Common myeloid progenitor, CD34-positive (primary cell): ENCODE data around the gene THG1L.

Source experiments
- CTCF ChIA-PET: fragments of 350-600 bp; sonication (Branson Sonifier 250); formaldehyde crosslinking; loops from one replicate; lab custom pipeline; 2021; ENCODE audit warnings: antibody characterized with exemption; lab: Charles Lee
- POLR2A ChIA-PET: fragments of 350-600 bp; sonication (Branson Sonifier 250); formaldehyde crosslinking; loops from one replicate; lab custom pipeline; 2021; ENCODE audit warnings: antibody characterized with exemption; lab: Charles Lee
- DNase-seq, 3 donors: peaks; one replicate each; pipeline versions ENCODE4 v3.0.0 to v3.0.0-alpha.2; 2013
- H3K27ac ChIP-seq, 2 experiments: 1 replicate in 1 of 2; 2 replicates in 1 of 2; pipeline ENCODE4 v1.7.0; 2013; ENCODE audit warnings: inconsistent platforms in 2 of 2, low read length in 2 of 2, mild to moderate bottlenecking in 2 of 2, low read depth in 1 of 2, moderate library complexity in 1 of 2; ENCODE audit not compliant: severe bottlenecking in 2 of 2, insufficient read depth in 1 of 2, poor library complexity in 1 of 2
- H3K27me3 ChIP-seq, 5 experiments: replicated peaks in 2 of 5; 1 replicate in 3 of 5; 2 replicates in 2 of 5; pipeline versions ENCODE4 v1.6.1 to v1.7.0; 2013; ENCODE audit warnings: low read length in 4 of 5, mild to moderate bottlenecking in 2 of 5, moderate library complexity in 2 of 5, inconsistent platforms in 1 of 5; ENCODE audit not compliant: insufficient read depth in 5 of 5, control insufficient read depth in 4 of 5
- H3K36me3 ChIP-seq, 4 experiments: 1 replicate in 2 of 4; 2 replicates in 2 of 4; pipeline versions ENCODE4 v1.6.1 to v1.7.0; 2013; ENCODE audit warnings: low read length in 3 of 4, control low read depth in 1 of 4, mild to moderate bottlenecking in 1 of 4; ENCODE audit not compliant: control insufficient read depth in 4 of 4, insufficient read depth in 4 of 4
- H3K4me1 ChIP-seq, 4 experiments: 1 replicate in 3 of 4; 2 replicates in 1 of 4; pipeline versions ENCODE4 v1.6.1 to v1.7.1; 2013; ENCODE audit warnings: low read length in 3 of 4, mild to moderate bottlenecking in 3 of 4, control low read depth in 1 of 4, inconsistent platforms in 1 of 4, moderate library complexity in 1 of 4; ENCODE audit not compliant: control insufficient read depth in 4 of 4, insufficient read depth in 4 of 4; ENCODE audit errors: control extremely low read depth in 1 of 4
- H3K4me3 ChIP-seq, 7 experiments: 1 replicate in 4 of 7; 2 replicates in 3 of 7; pipeline versions ENCODE4 v1.5.1 to v1.7.0; 2013; ENCODE audit warnings: mild to moderate bottlenecking in 7 of 7, low read length in 6 of 7, moderate library complexity in 6 of 7, inconsistent platforms in 2 of 7, low read depth in 2 of 7, control low read depth in 1 of 7; ENCODE audit not compliant: insufficient read depth in 4 of 7, control insufficient read depth in 1 of 7; ENCODE audit errors: extremely low read depth in 1 of 7
- H3K9me3 ChIP-seq, 5 experiments: 1 replicate in 4 of 5; 2 replicates in 1 of 5; pipeline versions ENCODE4 v1.6.1 to v1.7.1; 2013; ENCODE audit warnings: low read length in 4 of 5, mild to moderate bottlenecking in 2 of 5, inconsistent platforms in 1 of 5, low read depth in 1 of 5, moderate library complexity in 1 of 5; ENCODE audit not compliant: control insufficient read depth in 4 of 5, insufficient read depth in 2 of 5; ENCODE audit errors: control extremely low read depth in 1 of 5
- WGBS: methylation state at CpG from one replicate; pipeline ENCODE4 v1.1.5; 2013; ENCODE audit not compliant: insufficient coverage; 5-methylcytosine and 5-hydroxymethylcytosine counted together

The THG1L gene

DNA sequence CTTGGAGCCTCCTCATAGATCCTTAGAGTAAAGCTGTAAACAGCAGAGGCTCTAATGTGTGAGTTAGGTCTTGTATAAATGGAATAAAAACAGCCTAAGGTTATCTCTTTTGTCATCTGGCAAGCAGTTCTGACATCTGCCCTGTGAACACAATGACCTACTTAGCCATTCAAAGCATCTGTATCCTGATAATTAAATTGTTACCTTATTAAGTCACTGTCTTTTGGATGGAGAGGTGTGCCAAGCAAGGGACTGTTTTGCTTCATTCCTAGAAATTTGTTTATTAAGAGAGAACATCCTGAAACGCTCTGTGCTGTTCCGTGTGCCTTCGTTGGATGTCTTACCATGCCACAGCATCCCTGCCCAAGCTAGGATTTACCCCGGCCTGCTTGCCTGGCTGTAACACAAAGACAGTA, 13.8 kb downstream of the THG1L start:
- no peak for DNase-seq
- ChIA-PET CTCF (interaction anchor here (3.0 to 5.7 kb wide), 4 partner anchors 9 to 76 kb away, joined by 21 to 47 read pairs (median 28); partner anchors contain the start of gene THG1L), POLR2A (no interaction called here)
- H3K4me1 ChIP-seq = peaks cover 4 to 16% (median 10%) of the 10 kb centered on the region in 4 experiments
- peaks cover 0 to 3% (median 0%) of the 10 kb centered on the region in 4 experiments for H3K36me3 ChIP-seq
- H3K27me3 ChIP-seq = no peaks in the 10 kb centered on the region
- peak overlapping the region in 4 of 7 experiments; percentile 82 to 92 (median 88) for H3K4me3 ChIP-seq
- no peaks in the 10 kb centered on the region for H3K9me3 ChIP-seq
- 100% methylated on average over 4 of the region's 4 CpGs for WGBS
- no peak overlapping the region for H3K27ac ChIP-seq

DNA sequence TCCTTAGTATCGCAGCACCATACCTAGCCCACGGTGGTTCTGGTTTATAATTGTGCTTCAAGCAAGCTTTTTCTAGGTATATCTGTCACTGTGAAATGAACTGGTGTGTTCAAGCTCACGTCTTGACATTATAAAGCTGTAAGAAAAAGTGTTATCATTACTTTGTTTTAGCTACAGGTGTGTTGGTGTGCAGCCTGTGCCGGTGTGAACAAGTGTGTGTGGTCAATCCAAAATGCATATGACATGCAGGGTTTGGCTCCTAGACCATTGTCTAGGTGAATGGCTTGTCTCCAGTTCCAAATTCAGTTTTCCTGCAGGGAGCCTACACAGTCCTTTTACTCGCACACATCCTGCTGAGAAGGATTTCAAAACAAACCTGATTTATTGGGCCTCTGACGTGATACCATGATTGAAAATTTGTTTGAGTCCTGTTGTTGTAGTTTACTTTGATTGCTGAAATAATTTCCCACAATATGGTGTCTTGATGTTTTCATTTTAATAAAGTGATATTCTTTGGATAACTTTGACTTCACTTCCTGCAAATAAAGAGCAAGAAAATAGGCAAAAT, 16.0 kb downstream of the THG1L start:
- WGBS = 100% methylated on average over 4 of the region's 6 CpGs
- Histone ChIP-seq H3K4me3 (no peak overlapping the region), H3K27ac (no peak overlapping the region), H3K9me3 (no peaks in the 10 kb centered on the region), H3K36me3 (peaks cover 0 to 5% (median 2%) of the 10 kb centered on the region in 4 experiments), H3K4me1 (peaks cover 4 to 16% (median 10%) of the 10 kb centered on the region in 4 experiments), H3K27me3 (no peaks in the 10 kb centered on the region)
- CTCF ChIA-PET = interaction anchor here (1.1 to 5.7 kb wide), 3 partner anchors 15 to 70 kb away, joined by 3 to 21 read pairs (median 5); no protein-coding TSS in a partner anchor
- no peak for DNase-seq
- POLR2A ChIA-PET = interaction anchor here (1.0 kb wide), 1 partner anchor 29 kb away, joined by 3 read pairs; no protein-coding TSS in a partner anchor

DNA sequence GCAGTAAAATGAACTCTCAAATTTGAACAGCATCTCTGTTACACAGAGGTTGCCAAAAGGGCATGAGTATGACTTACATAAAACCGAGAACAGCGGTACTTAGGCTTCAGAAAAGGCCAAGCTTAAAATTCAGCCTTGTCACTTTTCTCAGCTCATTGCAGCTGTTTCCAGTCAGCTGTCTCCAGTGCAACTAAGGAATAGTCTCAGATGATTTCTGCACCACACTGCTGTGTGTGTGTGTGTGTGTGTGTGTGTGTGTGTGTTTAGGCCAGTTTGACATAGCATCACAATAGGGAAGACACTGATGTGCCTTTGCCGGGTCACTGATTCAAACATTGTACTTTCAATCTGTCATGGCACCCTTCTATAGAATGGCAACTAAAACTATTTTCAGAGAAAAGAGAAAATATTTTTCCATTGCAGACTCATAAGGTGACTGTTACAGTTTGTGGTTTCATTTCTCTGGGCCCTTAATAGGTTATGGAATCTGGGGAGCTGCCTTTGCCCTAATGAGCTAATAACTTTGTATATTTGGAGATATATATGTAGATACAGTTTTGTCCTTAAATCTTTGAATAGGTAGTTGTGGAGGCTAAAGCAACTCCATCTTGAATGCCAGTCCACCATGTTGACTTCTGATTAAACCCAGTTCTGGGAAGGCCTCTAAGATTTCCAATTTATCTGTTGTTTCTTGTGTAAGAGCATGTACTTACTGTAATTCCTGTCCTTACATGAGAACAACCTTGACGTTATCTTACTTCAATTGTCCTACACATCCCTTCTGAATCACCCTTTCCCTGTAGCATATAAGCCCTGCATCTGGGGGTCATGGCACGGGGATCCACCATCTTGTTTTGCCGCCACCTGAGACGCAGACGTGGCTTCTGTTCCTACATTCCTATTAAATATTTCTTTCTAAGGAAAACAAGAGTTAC, 16.8 kb downstream of the THG1L start:
- no peaks in the 10 kb centered on the region for H3K9me3 ChIP-seq
- WGBS = 100% methylated on average over 2 of the region's 8 CpGs
- no peaks in the 10 kb centered on the region for H3K27me3 ChIP-seq
- no peak overlapping the region for H3K27ac ChIP-seq
- H3K4me1 ChIP-seq = peaks cover 4 to 13% (median 9%) of the 10 kb centered on the region in 4 experiments
- peaks cover 0 to 10% (median 4%) of the 10 kb centered on the region in 4 experiments for H3K36me3 ChIP-seq
- H3K4me3 ChIP-seq = no peak overlapping the region
- ChIA-PET POLR2A (interaction anchor here (1.0 kb wide), 1 partner anchor 30 kb away, joined by 3 read pairs; no protein-coding TSS in a partner anchor), CTCF (interaction anchor here (0.5 to 5.7 kb wide), 4 partner anchors 14 to 898 kb away, joined by 3 to 21 read pairs (median 5); no protein-coding TSS in a partner anchor)
- no peak for DNase-seq

DNA sequence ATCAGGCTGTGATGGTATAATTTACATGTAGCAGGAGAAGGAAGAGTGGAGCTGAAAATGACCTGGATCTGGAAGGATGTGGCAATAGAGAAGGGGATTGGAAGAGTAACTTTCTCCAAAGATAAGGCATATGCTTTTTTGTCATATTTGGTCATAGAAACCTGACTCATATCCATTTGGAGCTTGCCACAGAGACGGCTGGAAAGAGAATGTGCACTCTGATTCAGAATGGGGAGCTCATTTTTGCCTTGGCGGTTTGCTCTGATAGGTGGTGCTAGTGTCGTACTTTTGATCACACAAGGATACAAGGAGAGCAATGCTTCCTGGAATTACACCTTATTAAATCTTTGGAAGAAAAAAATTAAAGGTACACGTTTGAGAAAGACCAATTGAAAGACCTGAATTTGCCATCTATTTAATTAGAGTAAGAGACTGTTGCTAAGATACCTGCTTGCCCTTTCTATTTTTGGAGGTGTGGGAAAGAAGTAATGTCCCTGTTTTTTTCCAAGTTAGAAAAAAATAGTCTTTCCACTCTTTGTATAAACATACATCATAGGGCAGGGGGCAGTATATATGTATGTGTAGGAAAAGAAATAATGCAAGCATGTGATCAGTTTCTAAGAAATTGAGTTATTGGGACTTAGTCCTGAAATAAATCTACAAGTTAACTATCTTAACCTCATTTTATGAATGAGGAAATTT, 17.7 kb downstream of the THG1L start:
- WGBS = 90% methylated on average over 3 of the region's 4 CpGs
- POLR2A ChIA-PET = no interaction called here
- CTCF ChIA-PET = interaction anchor here (0.5 to 5.7 kb wide), 3 partner anchors 13 to 897 kb away, joined by 3 to 21 read pairs (median 5); no protein-coding TSS in a partner anchor

DNA sequence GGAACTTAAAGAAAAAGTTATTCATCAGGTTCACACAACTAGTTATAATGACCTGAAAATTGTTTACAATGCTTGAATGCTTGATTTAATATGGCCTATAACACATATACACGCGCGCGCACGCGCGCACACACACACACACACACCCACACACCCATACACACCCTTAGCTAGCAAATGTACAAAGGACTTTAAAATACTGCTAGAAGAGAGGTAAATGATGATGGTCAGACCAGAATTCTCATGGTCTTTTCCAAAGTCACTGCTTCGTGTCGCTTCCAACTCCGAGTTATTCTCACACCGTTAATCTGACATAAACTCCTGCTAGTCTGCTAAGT, 18.2 kb downstream of the THG1L start:
- POLR2A ChIA-PET = no interaction called here
- H3K27ac ChIP-seq = no peak overlapping the region

More for the DNA sequence above, 17.7 kb downstream of the THG1L start:
- H3K36me3 ChIP-seq = peaks cover 2 to 16% (median 9%) of the 10 kb centered on the region in 4 experiments
- no peaks in the 10 kb centered on the region for H3K9me3 ChIP-seq
- no peak overlapping the region for H3K4me3 ChIP-seq
- peaks cover 4 to 10% (median 7%) of the 10 kb centered on the region in 4 experiments for H3K4me1 ChIP-seq
- H3K27me3 ChIP-seq = no peaks in the 10 kb centered on the region
- no peak for DNase-seq
- no peak overlapping the region for H3K27ac ChIP-seq

DNA sequence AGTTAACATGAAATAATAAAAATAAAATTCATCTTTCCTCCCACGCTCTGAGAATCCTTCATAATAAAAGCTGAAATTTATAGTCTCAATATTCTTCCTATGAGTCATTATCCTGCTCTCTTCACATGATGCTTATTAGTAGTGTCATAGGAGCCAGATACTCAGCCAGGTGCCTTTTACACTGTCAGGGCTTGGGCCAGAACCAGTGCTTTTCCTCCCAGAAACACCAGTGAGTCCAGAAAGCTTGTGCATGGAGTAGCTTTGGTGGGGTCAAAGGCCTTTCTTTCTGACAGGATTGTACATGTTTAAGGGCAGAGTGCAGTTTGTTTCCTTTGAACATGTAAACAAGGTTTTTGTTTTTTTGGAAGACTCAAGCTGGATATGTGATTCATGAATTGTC, 19.1 kb downstream of the THG1L start:
- WGBS = no CpG with 5 or more reads among the region's 1 CpG

More for the DNA sequence above, 18.2 kb downstream of the THG1L start:
- CTCF ChIA-PET = no interaction called here
- Histone ChIP-seq H3K4me3 (no peak overlapping the region), H3K4me1 (peaks cover 4 to 7% (median 4%) of the 10 kb centered on the region in 4 experiments), H3K9me3 (no peaks in the 10 kb centered on the region), H3K27me3 (no peaks in the 10 kb centered on the region), H3K36me3 (peaks cover 2 to 20% (median 13%) of the 10 kb centered on the region in 4 experiments)
- DNase-seq = no peak
- whole genome bisulfite sequencing = 100% methylated on average over 2 of the region's 11 CpGs

More for the DNA sequence above, 19.1 kb downstream of the THG1L start:
- no peaks in the 10 kb centered on the region for H3K9me3 ChIP-seq
- H3K27me3 ChIP-seq = no peaks in the 10 kb centered on the region
- no peak for DNase-seq
- ChIA-PET POLR2A (no interaction called here), CTCF (interaction anchor here (1.0 to 1.2 kb wide), 2 partner anchors 12 to 246 kb away, joined by 3 to 8 read pairs; no protein-coding TSS in a partner anchor)
- no peak overlapping the region for H3K27ac ChIP-seq
- no peaks in the 10 kb centered on the region for H3K4me1 ChIP-seq
- H3K4me3 ChIP-seq = no peak overlapping the region
- peaks cover 6 to 27% (median 20%) of the 10 kb centered on the region in 4 experiments for H3K36me3 ChIP-seq
